Fibroblast of the aortic adventitia (primary cell): Measurements from ENCODE around the gene CD83. TPM values are rescaled to one million over a fixed set of nuclear protein-coding genes. Genes with fewer than 3 reads are reported as not detected.

Experiments
- DNase-seq: peaks from one replicate; pipeline ENCODE4 v3.0.0-alpha.2; 2010; ENCODE audit warnings: low read depth
- H3K4me3 ChIP-seq: 2 replicates; pipeline ENCODE4 v1.5.1; 2011; ENCODE audit warnings: low read depth, mild to moderate bottlenecking, control low read depth, low read length, moderate library complexity
- total RNA-seq: library from RNA; depleted of rRNA; stranded (reverse); fragments of >200 nt; gene quantifications from 2 replicates; pipeline ENCODE4 v1.2.3, GENCODE V29; 2012; ENCODE audit warnings: low replicate concordance
- TF ChIP-seq, protein P1 (sequence below): IDR thresholded peaks from 2 replicates; pipeline ENCODE4 v1.5.1; 2011; ENCODE audit warnings: mild to moderate bottlenecking, low read length, control low read depth, inconsistent platforms; ENCODE audit not compliant: insufficient read depth

CD83 gene
- total RNA-seq, 1 donor, result 1.4 TPM

DNA sequence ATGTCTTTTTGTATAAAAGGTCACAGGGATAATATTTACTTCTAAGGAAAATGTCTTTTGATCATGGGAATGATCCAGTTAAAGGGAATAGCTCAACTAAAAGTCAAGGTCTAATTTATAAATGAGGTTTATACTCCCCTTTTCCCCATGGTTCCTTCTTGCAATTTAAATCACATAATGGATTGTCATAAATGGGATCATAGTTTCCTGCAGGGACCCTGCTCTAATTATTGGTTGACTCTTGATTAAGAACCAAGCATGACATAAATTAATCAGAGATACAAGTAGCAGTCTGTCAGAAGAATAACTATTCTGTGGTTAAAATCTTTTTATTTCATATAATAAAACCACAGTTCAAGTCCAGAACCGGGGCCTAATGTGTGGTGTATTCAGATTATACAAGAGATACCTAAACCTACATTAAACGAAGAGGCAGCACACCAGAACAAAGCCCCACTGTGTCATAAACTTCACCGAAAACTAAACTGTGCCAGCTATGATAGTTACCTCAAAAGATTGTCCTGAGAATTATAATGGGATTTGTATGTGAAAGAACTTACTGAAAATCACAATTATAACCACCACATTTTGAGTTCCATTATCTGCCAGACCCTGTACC lies 43.0 kb upstream of the CD83 start:
- peak overlapping the region; percentile 48 for H3K4me3 ChIP-seq
- TF ChIP-seq, protein P1, sequence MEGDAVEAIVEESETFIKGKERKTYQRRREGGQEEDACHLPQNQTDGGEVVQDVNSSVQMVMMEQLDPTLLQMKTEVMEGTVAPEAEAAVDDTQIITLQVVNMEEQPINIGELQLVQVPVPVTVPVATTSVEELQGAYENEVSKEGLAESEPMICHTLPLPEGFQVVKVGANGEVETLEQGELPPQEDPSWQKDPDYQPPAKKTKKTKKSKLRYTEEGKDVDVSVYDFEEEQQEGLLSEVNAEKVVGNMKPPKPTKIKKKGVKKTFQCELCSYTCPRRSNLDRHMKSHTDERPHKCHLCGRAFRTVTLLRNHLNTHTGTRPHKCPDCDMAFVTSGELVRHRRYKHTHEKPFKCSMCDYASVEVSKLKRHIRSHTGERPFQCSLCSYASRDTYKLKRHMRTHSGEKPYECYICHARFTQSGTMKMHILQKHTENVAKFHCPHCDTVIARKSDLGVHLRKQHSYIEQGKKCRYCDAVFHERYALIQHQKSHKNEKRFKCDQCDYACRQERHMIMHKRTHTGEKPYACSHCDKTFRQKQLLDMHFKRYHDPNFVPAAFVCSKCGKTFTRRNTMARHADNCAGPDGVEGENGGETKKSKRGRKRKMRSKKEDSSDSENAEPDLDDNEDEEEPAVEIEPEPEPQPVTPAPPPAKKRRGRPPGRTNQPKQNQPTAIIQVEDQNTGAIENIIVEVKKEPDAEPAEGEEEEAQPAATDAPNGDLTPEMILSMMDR, result no peak
- DNase-seq, result no peak

DNA sequence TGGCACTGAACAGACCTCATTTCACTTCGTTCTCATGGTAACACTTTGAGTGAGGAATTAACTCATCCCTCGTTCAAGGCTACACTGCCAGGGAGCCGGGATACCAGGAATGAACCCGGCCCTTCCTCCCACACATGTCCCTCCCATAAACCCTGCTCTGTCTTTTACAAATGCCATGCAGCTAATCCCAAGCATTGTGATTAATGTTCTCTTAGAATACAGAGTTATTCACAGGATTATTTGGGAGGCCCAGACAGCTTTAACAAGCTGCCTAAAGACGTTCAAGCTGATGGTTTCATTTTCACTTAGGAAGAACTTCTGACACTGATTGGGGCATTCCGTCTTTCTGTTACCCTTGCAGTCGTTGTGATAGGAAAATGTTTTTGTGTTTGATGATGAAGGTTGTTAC lies 42.5 kb upstream of the CD83 start:
- peak overlapping the region; percentile 48 for H3K4me3 ChIP-seq
- peak; percentile 59 for DNase-seq
- TF ChIP-seq, protein P1, result no peak

DNA sequence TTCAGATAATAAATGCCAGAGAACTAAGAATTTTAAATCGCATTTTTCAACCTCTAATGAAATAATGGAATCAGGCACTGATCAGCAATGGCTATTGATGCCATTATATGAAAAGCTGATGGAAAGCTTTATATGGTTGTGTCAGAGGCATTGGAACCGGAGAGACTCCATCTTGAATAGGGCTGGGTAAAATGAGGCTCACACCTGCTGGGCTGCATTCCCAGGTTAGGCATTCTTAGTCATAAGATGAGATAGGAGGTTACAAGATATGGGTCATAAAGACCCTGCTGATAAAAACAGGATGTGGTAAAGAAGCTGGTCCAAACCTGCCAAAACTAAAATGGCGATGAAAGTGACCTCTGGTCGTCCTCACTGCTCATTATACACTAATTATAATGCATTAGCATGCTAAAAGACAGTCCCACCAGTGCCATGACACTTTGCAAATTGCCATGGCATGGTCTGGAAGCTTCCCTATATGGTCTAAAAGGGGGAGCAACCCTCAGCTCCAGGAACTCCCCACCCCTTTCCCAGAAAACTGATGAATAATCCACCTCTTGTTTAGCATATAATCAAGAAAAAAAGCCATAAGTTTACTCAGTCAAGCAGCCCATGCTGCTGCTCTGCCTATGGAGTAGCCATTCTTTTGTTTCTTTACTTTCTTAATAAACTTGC lies 40.2 kb upstream of the CD83 start:
- TF ChIP-seq, protein P1, result no peak
- H3K4me3 ChIP-seq, result no peak overlapping the region
- no peak for DNase-seq

DNA sequence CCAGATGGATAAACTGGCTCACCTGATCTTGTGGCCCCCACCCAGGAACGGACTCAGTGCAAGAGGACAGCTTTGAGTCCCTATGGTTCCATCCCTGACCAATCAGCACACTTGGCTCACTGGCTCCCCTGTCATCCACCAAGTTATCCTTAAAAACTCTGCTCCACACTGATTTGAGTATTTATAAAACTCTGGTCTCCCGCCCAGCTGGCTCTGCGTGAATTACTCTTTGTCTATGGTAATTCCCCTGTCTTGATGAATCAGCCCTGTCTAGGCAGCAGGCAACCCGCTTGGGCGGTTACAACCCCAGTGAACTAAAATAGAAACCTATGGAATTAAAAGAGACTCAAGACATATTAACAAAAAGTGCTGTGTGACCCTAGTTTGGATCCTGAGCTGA lies 38.1 kb upstream of the CD83 start:
- H3K4me3 ChIP-seq, result no peak overlapping the region
- TF ChIP-seq, protein P1, result no peak
- DNase-seq, result peak; percentile 36

DNA sequence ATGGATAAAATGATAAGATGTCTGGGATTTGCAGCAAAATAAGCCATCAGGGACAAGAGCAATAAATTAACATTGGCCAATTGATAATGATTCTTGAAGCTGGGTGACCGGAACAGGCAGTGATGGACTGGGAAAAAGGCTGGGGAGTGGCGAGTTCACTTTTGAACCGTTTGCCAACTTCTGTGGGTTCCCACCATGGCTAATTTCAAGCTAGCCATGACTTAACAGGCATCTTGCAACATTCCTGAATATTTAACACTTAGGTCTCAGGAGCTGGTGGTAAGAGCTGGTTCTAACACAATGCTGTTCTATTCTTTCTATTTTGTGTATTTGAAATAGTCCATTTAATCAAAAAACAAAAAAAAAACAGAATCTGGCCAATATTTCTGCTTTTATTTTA lies 37.6 kb upstream of the CD83 start:
- no peak for DNase-seq
- TF ChIP-seq, protein P1, result no peak
- no peak overlapping the region for H3K4me3 ChIP-seq

DNA sequence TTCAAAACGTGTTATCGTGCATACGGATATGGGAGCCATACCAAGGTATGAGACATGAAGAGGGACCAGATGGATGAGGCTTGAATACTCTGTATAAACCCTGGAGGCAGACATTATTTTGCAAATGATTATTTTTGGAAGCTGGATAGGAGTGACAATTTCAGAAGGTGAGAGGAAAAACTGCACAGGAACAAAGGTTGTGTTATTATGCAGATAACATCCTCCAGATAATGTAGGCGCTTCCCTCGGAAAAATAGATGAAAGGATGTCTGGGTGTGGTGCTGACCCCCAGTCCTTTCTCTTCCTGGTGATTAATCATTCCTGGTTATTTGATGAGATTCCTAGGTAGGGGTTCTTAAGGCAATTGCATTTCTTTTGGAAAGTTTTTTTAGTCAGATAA lies 36.4 kb upstream of the CD83 start:
- TF ChIP-seq, protein P1, result no peak
- no peak overlapping the region for H3K4me3 ChIP-seq
- no peak for DNase-seq
